ENCODE data around the gene ZNF593OS. TPM values are rescaled to one million over a fixed set of nuclear protein-coding genes. Genes with fewer than 3 reads are reported as not detected.

Gene ZNF593OS
- total RNA-seq, 2 donors from 2014 or later, result not detected

- H3K36me3 ChIP-seq, result peaks cover 15% of the 10 kb centered on the region
- H3K4me1 ChIP-seq (ENCODE audit: control insufficient read depth in 1 of 2, low read depth in 2 of 2), result peaks cover 0 to 7% of the 10 kb centered on the region in 2 donors
- no peak for DNase-seq (ENCODE audit: low spot score)
- H3K27ac ChIP-seq, result no peak overlapping the region
- ATAC-seq (ENCODE audit: insufficient number of reproducible peaks, low FRiP score, low read depth), result no peak
- no peaks in the 10 kb centered on the region for H3K9me3 ChIP-seq
- no peak overlapping the region for H3K4me3 ChIP-seq
- TF ChIP-seq, protein P1, sequence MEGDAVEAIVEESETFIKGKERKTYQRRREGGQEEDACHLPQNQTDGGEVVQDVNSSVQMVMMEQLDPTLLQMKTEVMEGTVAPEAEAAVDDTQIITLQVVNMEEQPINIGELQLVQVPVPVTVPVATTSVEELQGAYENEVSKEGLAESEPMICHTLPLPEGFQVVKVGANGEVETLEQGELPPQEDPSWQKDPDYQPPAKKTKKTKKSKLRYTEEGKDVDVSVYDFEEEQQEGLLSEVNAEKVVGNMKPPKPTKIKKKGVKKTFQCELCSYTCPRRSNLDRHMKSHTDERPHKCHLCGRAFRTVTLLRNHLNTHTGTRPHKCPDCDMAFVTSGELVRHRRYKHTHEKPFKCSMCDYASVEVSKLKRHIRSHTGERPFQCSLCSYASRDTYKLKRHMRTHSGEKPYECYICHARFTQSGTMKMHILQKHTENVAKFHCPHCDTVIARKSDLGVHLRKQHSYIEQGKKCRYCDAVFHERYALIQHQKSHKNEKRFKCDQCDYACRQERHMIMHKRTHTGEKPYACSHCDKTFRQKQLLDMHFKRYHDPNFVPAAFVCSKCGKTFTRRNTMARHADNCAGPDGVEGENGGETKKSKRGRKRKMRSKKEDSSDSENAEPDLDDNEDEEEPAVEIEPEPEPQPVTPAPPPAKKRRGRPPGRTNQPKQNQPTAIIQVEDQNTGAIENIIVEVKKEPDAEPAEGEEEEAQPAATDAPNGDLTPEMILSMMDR (IDR thresholded peaks at IDR 0.05), result no peak
- no peaks in the 10 kb centered on the region for H3K27me3 ChIP-seq (replicated peaks; ENCODE audit: insufficient read depth)
These were observed 51.6 kb downstream of the ZNF593OS start for GRCh38 chr1:26119892-26120608.

Other genes starting within 250 kb of the ZNF593OS start
- gene PAFAH2, start 173.8 kb downstream of the ZNF593OS start, total RNA-seq, result 1 to 10 TPM; 3.6 to 6.9 TPM
- 1 to 10 TPM in 1 of 2 donors, not detected in 1; 1.6 TPM for gene EXTL1, start 150.1 kb downstream of the ZNF593OS start, total RNA-seq
- not detected for gene SLC30A2, start 125.7 kb downstream of the ZNF593OS start, total RNA-seq
- gene TRIM63, start 104.2 kb downstream of the ZNF593OS start, total RNA-seq, result not detected
- gene PDIK1L, start 60.0 kb downstream of the ZNF593OS start, total RNA-seq, result 10 to 100 TPM in 1 of 2 donors, 1 to 10 TPM in 1; 9.6 to 10.4 TPM
- 10 to 100 TPM in 1 of 2 donors, 1 to 10 TPM in 1; 9.9 to 10.6 TPM for gene FAM110D, start 12.8 kb downstream of the ZNF593OS start, total RNA-seq
- gene C1orf232, start 2.9 kb downstream of the ZNF593OS start, total RNA-seq, result not detected
- 10 to 100 TPM; 14.4 to 20.5 TPM for gene ZNF593, start 1.9 kb downstream of the ZNF593OS start, total RNA-seq
- 10 to 100 TPM in 1 of 2 donors, 1 to 10 TPM in 1; 5.8 to 17.5 TPM for gene CNKSR1, start 5.7 kb upstream of the ZNF593OS start, total RNA-seq
- not detected for gene CATSPER4, start 18.8 kb upstream of the ZNF593OS start, total RNA-seq
- 1 to 10 TPM; 2.8 to 4.0 TPM for gene CEP85, start 62.4 kb upstream of the ZNF593OS start, total RNA-seq
- gene SH3BGRL3, start 108.3 kb upstream of the ZNF593OS start, total RNA-seq, result 100 to 1,000 TPM in 1 of 2 donors, 10 to 100 TPM in 1; 79.2 to 137 TPM
- 10 to 100 TPM in 1 of 2 donors, 1 to 10 TPM in 1; 9.6 to 23.2 TPM for gene UBXN11, start 134.8 kb upstream of the ZNF593OS start, total RNA-seq
- 1 to 10 TPM in 1 of 2 donors, not detected in 1; 2.7 TPM for gene CD52, start 146.1 kb upstream of the ZNF593OS start, total RNA-seq
- not detected for gene CRYBG2, start 182.3 kb upstream of the ZNF593OS start, total RNA-seq
- gene ZNF683, start 200.9 kb upstream of the ZNF593OS start, total RNA-seq, result not detected
- not detected for gene LIN28A, start 239.0 kb upstream of the ZNF593OS start, total RNA-seq